ENCODE measurements around the gene ANXA9.

The ANXA9 gene

GRCh38 chr1:150981805-150982712 lies at the start of gene ANXA9:
Gene ANXA9 (plus strand): TSS chr1:150982292. CDS start chr1:150983106, 814 bp downstream.
- Histone ChIP-seq H3K36me3 (ENCODE audit: control insufficient read depth in 1 of 2, insufficient read depth in 2 of 2, low read length in 2 of 2) (no peaks in the 10 kb centered on the region), H3K4me1 (ENCODE audit: control insufficient read depth in 1 of 2, insufficient read depth in 2 of 2, low read length in 2 of 2) (peaks cover 35 to 36% of the 10 kb centered on the region in 2 donors), H3K27ac (ENCODE audit: low read depth, low read length) (no peak within 1 kb of the TSS), H3K9ac (ENCODE audit: low read depth in 1 of 2, low read length in 2 of 2) (peak within 1 kb of the TSS in 1 of 2 donors; percentile 0), H3K9me3 (ENCODE audit: control insufficient read depth in 1 of 2, low read length in 2 of 2) (no peaks in the 10 kb centered on the region), H3K27me3 (ENCODE audit: control insufficient read depth in 1 of 2, insufficient read depth in 2 of 2, low read length in 2 of 2) (no peaks in the 10 kb centered on the region), H3K4me3 (ENCODE audit: low read depth in 1 of 2, low read length in 2 of 2) (no peak within 1 kb of the TSS)

GRCh38 chr1:150944856-150945255 lies 37.2 kb upstream of the ANXA9 start:
- no peak overlapping the region for H3K27ac ChIP-seq (ENCODE audit: low read depth, low read length)
- H3K9me3 ChIP-seq (ENCODE audit: control insufficient read depth in 1 of 2, low read length in 2 of 2): no peaks in the 10 kb centered on the region
- no peaks in the 10 kb centered on the region for H3K27me3 ChIP-seq (ENCODE audit: control insufficient read depth in 1 of 2, insufficient read depth in 2 of 2, low read length in 2 of 2)
- no peaks in the 10 kb centered on the region for H3K4me1 ChIP-seq (ENCODE audit: control insufficient read depth in 1 of 2, insufficient read depth in 2 of 2, low read length in 2 of 2)
- H3K4me3 ChIP-seq (ENCODE audit: low read depth in 1 of 2, low read length in 2 of 2): no peak overlapping the region
- H3K36me3 ChIP-seq (ENCODE audit: control insufficient read depth in 1 of 2, insufficient read depth in 2 of 2, low read length in 2 of 2): peaks cover 39 to 88% of the 10 kb centered on the region in 2 donors
- no peak overlapping the region for H3K9ac ChIP-seq (ENCODE audit: low read depth in 1 of 2, low read length in 2 of 2)

- Histone ChIP-seq H3K27ac (ENCODE audit: low read depth, low read length) (no peak overlapping the region), H3K9me3 (ENCODE audit: control insufficient read depth in 1 of 2, low read length in 2 of 2) (no peaks in the 10 kb centered on the region), H3K36me3 (ENCODE audit: control insufficient read depth in 1 of 2, insufficient read depth in 2 of 2, low read length in 2 of 2) (peaks cover 35 to 71% of the 10 kb centered on the region in 2 donors), H3K9ac (ENCODE audit: low read depth in 1 of 2, low read length in 2 of 2) (no peak overlapping the region), H3K4me1 (ENCODE audit: control insufficient read depth in 1 of 2, insufficient read depth in 2 of 2, low read length in 2 of 2) (no peaks in the 10 kb centered on the region), H3K27me3 (ENCODE audit: control insufficient read depth in 1 of 2, insufficient read depth in 2 of 2, low read length in 2 of 2) (no peaks in the 10 kb centered on the region), H3K4me3 (ENCODE audit: low read depth in 1 of 2, low read length in 2 of 2) (no peak overlapping the region)
Observed at GRCh38 chr1:150954708-150955107, 27.4 kb upstream of the ANXA9 start.

- Histone ChIP-seq H3K36me3 (ENCODE audit: control insufficient read depth in 1 of 2, insufficient read depth in 2 of 2, low read length in 2 of 2) (peaks cover 32 to 67% of the 10 kb centered on the region in 2 donors), H3K27ac (ENCODE audit: low read depth, low read length) (no peak overlapping the region), H3K4me3 (ENCODE audit: low read depth in 1 of 2, low read length in 2 of 2) (no peak overlapping the region)
Observed at GRCh38 chr1:150955280-150955679, 26.8 kb upstream of the ANXA9 start.

GRCh38 chr1:150957666-150958065 lies 24.4 kb upstream of the ANXA9 start:
- Histone ChIP-seq H3K4me3 (ENCODE audit: low read depth in 1 of 2, low read length in 2 of 2) (no peak overlapping the region), H3K27me3 (ENCODE audit: control insufficient read depth in 1 of 2, insufficient read depth in 2 of 2, low read length in 2 of 2) (no peaks in the 10 kb centered on the region), H3K27ac (ENCODE audit: low read depth, low read length) (no peak overlapping the region), H3K36me3 (ENCODE audit: control insufficient read depth in 1 of 2, insufficient read depth in 2 of 2, low read length in 2 of 2) (peaks cover 34 to 69% of the 10 kb centered on the region in 2 donors), H3K9me3 (ENCODE audit: control insufficient read depth in 1 of 2, low read length in 2 of 2) (no peaks in the 10 kb centered on the region), H3K4me1 (ENCODE audit: control insufficient read depth in 1 of 2, insufficient read depth in 2 of 2, low read length in 2 of 2) (no peaks in the 10 kb centered on the region), H3K9ac (ENCODE audit: low read depth in 1 of 2, low read length in 2 of 2) (no peak overlapping the region)

More at GRCh38 chr1:150955280-150955679, 26.8 kb upstream of the ANXA9 start:
- no peaks in the 10 kb centered on the region for H3K9me3 ChIP-seq (ENCODE audit: control insufficient read depth in 1 of 2, low read length in 2 of 2)
- H3K4me1 ChIP-seq (ENCODE audit: control insufficient read depth in 1 of 2, insufficient read depth in 2 of 2, low read length in 2 of 2): no peaks in the 10 kb centered on the region
- no peak overlapping the region for H3K9ac ChIP-seq (ENCODE audit: low read depth in 1 of 2, low read length in 2 of 2)
- no peaks in the 10 kb centered on the region for H3K27me3 ChIP-seq (ENCODE audit: control insufficient read depth in 1 of 2, insufficient read depth in 2 of 2, low read length in 2 of 2)

- H3K9me3 ChIP-seq (ENCODE audit: control insufficient read depth in 1 of 2, low read length in 2 of 2): no peaks in the 10 kb centered on the region
- H3K27me3 ChIP-seq (ENCODE audit: control insufficient read depth in 1 of 2, insufficient read depth in 2 of 2, low read length in 2 of 2): no peaks in the 10 kb centered on the region
- no peaks in the 10 kb centered on the region for H3K4me1 ChIP-seq (ENCODE audit: control insufficient read depth in 1 of 2, insufficient read depth in 2 of 2, low read length in 2 of 2)
- peaks cover 49 to 75% of the 10 kb centered on the region in 2 donors for H3K36me3 ChIP-seq (ENCODE audit: control insufficient read depth in 1 of 2, insufficient read depth in 2 of 2, low read length in 2 of 2)
- H3K27ac ChIP-seq (ENCODE audit: low read depth, low read length): no peak overlapping the region
- no peak overlapping the region for H3K9ac ChIP-seq (ENCODE audit: low read depth in 1 of 2, low read length in 2 of 2)
- H3K4me3 ChIP-seq (ENCODE audit: low read depth in 1 of 2, low read length in 2 of 2): no peak overlapping the region
Observed at GRCh38 chr1:150960646-150961045, 21.4 kb upstream of the ANXA9 start.

- Histone ChIP-seq H3K27me3 (ENCODE audit: control insufficient read depth in 1 of 2, insufficient read depth in 2 of 2, low read length in 2 of 2) (no peaks in the 10 kb centered on the region), H3K4me1 (ENCODE audit: control insufficient read depth in 1 of 2, insufficient read depth in 2 of 2, low read length in 2 of 2) (no peaks in the 10 kb centered on the region), H3K9ac (ENCODE audit: low read depth in 1 of 2, low read length in 2 of 2) (no peak overlapping the region), H3K27ac (ENCODE audit: low read depth, low read length) (no peak overlapping the region), H3K36me3 (ENCODE audit: control insufficient read depth in 1 of 2, insufficient read depth in 2 of 2, low read length in 2 of 2) (peaks cover 56 to 84% of the 10 kb centered on the region in 2 donors), H3K4me3 (ENCODE audit: low read depth in 1 of 2, low read length in 2 of 2) (no peak overlapping the region), H3K9me3 (ENCODE audit: control insufficient read depth in 1 of 2, low read length in 2 of 2) (no peaks in the 10 kb centered on the region)
Observed at GRCh38 chr1:150961756-150962155, 20.3 kb upstream of the ANXA9 start.

- peaks cover 73 to 89% of the 10 kb centered on the region in 2 donors for H3K36me3 ChIP-seq (ENCODE audit: control insufficient read depth in 1 of 2, insufficient read depth in 2 of 2, low read length in 2 of 2)
- no peaks in the 10 kb centered on the region for H3K27me3 ChIP-seq (ENCODE audit: control insufficient read depth in 1 of 2, insufficient read depth in 2 of 2, low read length in 2 of 2)
- no peaks in the 10 kb centered on the region for H3K9me3 ChIP-seq (ENCODE audit: control insufficient read depth in 1 of 2, low read length in 2 of 2)
- no peaks in the 10 kb centered on the region for H3K4me1 ChIP-seq (ENCODE audit: control insufficient read depth in 1 of 2, insufficient read depth in 2 of 2, low read length in 2 of 2)
- no peak overlapping the region for H3K4me3 ChIP-seq (ENCODE audit: low read depth in 1 of 2, low read length in 2 of 2)
- H3K9ac ChIP-seq (ENCODE audit: low read depth in 1 of 2, low read length in 2 of 2): no peak overlapping the region
- no peak overlapping the region for H3K27ac ChIP-seq (ENCODE audit: low read depth, low read length)
Observed at GRCh38 chr1:150963321-150964163, 18.6 kb upstream of the ANXA9 start.

GRCh38 chr1:150964164-150964489 lies 18.0 kb upstream of the ANXA9 start:
- Histone ChIP-seq H3K27ac (ENCODE audit: low read depth, low read length) (no peak overlapping the region), H3K36me3 (ENCODE audit: control insufficient read depth in 1 of 2, insufficient read depth in 2 of 2, low read length in 2 of 2) (peaks cover 71 to 90% of the 10 kb centered on the region in 2 donors)

GRCh38 chr1:150965605-150966004 lies 16.5 kb upstream of the ANXA9 start:
- H3K9me3 ChIP-seq (ENCODE audit: control insufficient read depth in 1 of 2, low read length in 2 of 2): no peaks in the 10 kb centered on the region

More at GRCh38 chr1:150964164-150964489, 18.0 kb upstream of the ANXA9 start:
- H3K9ac ChIP-seq (ENCODE audit: low read depth in 1 of 2, low read length in 2 of 2): no peak overlapping the region
- no peaks in the 10 kb centered on the region for H3K9me3 ChIP-seq (ENCODE audit: control insufficient read depth in 1 of 2, low read length in 2 of 2)
- H3K4me1 ChIP-seq (ENCODE audit: control insufficient read depth in 1 of 2, insufficient read depth in 2 of 2, low read length in 2 of 2): no peaks in the 10 kb centered on the region
- no peak overlapping the region for H3K4me3 ChIP-seq (ENCODE audit: low read depth in 1 of 2, low read length in 2 of 2)
- H3K27me3 ChIP-seq (ENCODE audit: control insufficient read depth in 1 of 2, insufficient read depth in 2 of 2, low read length in 2 of 2): no peaks in the 10 kb centered on the region

More at GRCh38 chr1:150965605-150966004, 16.5 kb upstream of the ANXA9 start:
- Histone ChIP-seq H3K4me3 (ENCODE audit: low read depth in 1 of 2, low read length in 2 of 2) (no peak overlapping the region), H3K27me3 (ENCODE audit: control insufficient read depth in 1 of 2, insufficient read depth in 2 of 2, low read length in 2 of 2) (no peaks in the 10 kb centered on the region), H3K27ac (ENCODE audit: low read depth, low read length) (no peak overlapping the region), H3K36me3 (ENCODE audit: control insufficient read depth in 1 of 2, insufficient read depth in 2 of 2, low read length in 2 of 2) (peaks cover 64 to 85% of the 10 kb centered on the region in 2 donors), H3K9ac (ENCODE audit: low read depth in 1 of 2, low read length in 2 of 2) (no peak overlapping the region), H3K4me1 (ENCODE audit: control insufficient read depth in 1 of 2, insufficient read depth in 2 of 2, low read length in 2 of 2) (peaks cover 4 to 9% of the 10 kb centered on the region in 2 donors)

All from duodenal mucosa (tissue), 2 donors.